HG03175 (cell line): ENCODE data around the gene TMEM223.
"Not testable (repeated sequence)": the region's sequence is repeated elsewhere in the genome, so short reads cannot be mapped to it uniquely, and the experiment has no call there.

Experiments
- ATAC-seq: cut with Tn5 transposase; IDR thresholded peaks from one replicate; pipeline ENCODE4 v1.9.1; 2021; ENCODE audit warnings: mild to moderate bottlenecking, moderate library complexity; ENCODE audit not compliant: unreplicated experiment

The TMEM223 gene, protein sequence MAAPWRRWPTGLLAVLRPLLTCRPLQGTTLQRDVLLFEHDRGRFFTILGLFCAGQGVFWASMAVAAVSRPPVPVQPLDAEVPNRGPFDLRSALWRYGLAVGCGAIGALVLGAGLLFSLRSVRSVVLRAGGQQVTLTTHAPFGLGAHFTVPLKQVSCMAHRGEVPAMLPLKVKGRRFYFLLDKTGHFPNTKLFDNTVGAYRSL

DNA sequence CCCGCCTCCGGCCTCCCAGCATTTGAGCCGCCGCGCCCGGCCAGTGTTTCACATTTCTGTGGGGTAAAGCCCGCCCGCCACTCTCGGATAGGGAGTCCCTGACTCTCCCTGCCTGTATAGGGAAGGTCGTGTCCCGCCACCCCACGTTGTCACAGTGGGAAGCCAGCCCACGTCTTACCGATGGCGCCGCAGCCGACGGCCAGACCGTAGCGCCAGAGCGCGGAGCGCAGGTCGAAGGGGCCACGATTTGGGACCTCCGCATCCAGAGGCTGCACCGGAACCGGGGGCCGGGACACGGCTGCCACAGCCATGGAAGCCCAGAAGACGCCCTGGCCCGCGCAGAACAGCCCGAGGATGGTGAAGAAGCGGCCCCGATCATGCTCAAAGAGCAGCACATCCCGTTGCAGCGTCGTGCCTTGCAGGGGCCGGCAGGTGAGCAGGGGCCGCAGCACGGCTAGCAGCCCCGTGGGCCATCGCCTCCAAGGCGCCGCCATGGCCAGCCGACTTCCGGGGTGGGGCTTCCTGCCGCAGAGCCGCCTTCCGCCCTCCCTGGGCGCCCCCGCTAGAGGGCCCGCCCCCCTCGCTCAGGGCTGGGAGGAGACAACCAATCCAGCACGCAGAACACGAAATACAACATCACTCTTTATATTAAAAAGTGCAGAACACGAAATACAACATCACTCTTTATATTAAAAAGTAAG, at the start of gene TMEM223:
Gene TMEM223, minus strand, starts transcription at position 506 of the 701 bp plus-strand sequence. Its CDS starts 12 bp downstream, at position 494.
- ATAC-seq: peak; percentile 74

DNA sequence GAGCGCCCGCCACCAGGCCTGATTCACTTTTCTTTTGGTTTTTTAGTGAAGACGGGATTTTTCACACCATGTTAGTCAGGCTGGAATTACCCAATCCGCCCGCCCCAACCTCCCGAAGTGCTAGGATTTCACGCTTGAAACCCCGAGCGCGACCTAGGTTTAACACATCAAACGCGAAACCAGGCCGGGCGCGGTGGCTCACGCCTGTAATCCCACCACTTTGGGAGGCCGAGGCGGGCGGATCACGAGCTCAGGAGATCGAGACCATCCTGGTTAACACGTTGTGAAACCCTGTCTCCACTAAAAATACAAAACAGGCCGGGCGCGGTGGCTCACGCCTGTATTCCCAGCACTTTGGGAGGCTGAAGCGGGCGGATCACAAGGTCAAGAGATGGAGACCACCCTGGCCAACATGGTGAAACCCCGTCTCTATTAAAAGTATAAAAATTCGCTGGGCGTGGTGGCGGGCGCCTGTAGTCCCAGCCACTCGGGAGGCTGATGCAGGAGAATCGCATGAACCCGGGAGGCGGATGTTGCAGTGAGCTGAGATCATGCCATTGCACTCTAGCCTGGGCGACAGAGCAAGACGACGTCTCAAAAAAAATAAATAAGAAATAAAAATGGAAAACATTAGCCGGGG, 49.0 kb upstream of the TMEM223 start:
- not testable (repeated sequence) for ATAC-seq

DNA sequence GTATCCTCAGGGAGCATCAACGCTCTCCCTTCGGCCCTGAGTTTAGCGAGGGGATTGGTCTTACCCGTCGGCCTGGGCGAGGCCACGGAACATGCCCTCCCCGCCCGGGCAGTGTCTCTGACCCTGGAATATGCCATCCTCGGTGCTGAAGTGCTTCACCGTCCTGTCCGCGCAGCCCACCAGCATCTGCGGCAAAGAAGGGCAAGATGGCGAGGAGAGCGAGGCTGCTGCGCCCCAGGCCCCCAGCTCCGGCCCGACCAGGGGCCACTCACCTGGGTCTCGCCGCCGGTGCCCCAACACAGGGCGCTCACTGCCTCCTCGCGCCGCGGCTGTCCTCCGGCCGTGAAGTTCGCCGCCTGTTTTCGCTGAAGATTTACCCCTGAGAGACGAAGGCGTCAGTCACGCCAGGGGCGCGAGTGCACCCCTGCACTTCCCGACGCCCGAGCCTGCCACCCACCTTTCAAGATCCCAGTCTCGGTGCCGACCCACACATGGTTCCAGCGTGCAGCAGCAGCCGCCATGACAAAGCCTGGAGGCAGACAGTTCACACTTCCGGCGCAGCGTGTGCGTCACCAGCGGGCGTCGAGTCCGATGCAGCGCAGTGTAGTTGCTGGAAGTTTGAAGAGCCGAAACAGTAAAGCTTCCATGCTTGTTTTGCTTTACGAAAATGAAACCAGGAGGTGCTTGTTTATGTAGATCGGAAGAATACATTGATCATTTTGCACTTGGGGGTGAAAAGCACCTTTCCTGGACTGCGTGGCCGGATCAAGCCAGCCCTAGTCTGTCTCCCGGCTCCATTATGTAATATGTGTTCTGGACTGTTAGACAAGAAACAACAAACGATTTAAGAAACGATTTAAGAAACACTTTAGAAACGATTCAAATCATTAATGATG, 47.5 kb upstream of the TMEM223 start, which contains the start of gene WDR74:
Gene WDR74, minus strand, starts transcription at position 541 of the 896 bp plus-strand sequence. Its CDS starts 20 bp downstream, at position 521.
- peak; percentile 40 for ATAC-seq

DNA sequence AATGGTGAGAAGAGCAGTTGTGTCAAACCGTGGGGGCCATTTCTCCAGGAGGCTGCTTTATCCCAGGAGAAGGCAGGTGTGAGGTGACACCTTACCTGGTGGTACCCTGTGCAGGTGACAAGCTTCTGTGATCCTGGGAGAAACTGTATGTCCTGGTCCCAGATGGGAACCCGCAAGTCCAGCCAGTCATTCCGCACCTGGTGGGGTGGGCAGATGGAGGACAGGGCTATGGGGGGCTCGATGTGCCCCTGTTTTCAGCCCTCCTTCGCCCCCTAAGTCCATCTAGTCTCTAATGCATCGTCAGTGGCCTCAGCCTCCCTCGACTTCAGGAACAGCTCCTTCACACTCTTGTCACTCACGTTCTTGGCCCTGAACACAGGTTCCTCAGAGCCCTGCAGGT, 43.5 kb upstream of the TMEM223 start:
- ATAC-seq: no peak

DNA sequence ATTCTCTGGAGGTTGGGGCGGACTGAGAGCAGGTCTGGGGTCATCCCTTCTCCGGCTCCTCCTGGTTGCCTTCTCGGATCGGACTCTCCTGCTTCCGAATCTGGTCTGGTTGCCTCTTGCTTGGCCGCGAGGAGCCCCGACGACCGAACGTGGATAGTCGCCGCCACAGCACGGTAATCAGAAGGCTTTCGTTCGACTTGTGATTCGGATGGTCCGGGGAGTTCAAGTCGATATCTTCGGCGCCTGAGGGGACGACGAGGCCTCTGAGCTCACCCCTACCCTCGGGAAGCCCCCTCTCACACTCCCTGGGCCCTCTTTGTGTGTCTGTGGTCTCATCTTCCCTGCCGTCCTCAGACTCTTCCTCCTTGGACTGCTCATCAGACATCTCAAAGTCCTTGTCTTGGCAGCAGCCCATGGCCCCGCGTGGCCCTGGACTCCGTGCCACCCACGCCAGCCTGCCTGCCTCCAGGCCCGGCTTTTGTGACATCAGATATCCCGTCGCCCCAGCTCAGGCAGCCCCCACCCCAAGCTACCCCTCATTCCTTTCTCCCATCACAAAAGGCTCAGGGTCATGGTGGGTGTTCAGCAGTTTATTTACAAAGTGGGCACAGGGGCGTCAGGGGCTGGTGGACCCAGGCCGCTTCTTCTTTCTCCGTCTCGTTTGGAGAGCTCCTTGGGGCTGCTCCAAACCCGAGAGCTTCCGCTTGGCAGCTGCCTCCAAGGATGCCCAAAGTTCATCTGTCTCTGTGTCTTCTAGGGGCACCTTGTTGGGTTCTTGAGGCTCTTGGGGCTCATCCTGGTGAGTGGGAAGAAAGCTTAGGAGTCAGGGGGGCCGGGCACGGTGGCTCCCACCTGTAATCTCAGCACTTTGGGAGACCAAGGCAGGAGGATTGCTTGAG, 40.8 kb upstream of the TMEM223 start, which contains the start of gene TEX54:
Gene TEX54, minus strand, starts transcription at position 506 of the 899 bp plus-strand sequence.
- peak; percentile 22 for ATAC-seq

DNA sequence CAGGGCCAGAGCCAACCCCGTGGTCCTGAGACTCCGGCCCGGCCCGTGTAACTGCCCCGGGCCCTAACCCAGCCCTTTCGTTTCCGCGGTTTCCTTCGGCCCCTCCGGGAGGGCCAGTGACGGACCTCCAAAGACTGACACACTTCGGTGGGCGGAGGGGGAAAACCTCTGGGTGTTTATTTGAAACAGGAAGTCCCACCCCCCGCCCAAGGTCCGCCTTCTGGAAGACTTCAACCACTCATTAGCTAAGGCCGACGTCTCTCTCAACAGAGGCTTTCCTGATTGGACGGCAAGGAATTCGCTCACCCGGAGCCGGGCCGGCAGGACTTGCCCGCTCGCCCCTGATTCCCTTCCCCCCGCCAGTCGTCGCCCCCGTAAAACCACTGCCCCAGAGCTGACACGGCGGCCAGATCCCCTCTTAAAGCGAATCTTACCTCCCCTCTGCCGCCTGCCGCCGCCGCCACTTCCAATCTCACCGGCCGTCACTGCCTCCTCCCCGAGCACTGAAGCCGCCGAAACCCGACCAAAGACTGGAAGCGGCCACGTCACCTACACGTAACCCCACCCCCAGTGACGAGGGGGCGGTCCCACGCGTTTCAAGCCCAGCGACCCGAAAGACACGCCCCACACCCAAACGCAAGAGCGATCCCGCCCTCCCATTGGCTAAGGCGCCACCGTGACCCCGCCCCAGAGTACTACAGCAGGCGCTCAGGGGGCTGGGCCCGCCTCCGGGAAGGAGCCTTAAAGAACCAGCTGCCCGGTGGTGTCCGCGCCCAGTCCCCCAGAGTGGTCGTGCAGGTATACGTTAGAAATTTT, 39.9 kb upstream of the TMEM223 start, which contains the start of gene STX5:
Gene STX5, minus strand, starts transcription at position 532 of the 816 bp plus-strand sequence. CDS start 808 bp downstream, outside the sequence.
- peak; percentile 86 for ATAC-seq

DNA sequence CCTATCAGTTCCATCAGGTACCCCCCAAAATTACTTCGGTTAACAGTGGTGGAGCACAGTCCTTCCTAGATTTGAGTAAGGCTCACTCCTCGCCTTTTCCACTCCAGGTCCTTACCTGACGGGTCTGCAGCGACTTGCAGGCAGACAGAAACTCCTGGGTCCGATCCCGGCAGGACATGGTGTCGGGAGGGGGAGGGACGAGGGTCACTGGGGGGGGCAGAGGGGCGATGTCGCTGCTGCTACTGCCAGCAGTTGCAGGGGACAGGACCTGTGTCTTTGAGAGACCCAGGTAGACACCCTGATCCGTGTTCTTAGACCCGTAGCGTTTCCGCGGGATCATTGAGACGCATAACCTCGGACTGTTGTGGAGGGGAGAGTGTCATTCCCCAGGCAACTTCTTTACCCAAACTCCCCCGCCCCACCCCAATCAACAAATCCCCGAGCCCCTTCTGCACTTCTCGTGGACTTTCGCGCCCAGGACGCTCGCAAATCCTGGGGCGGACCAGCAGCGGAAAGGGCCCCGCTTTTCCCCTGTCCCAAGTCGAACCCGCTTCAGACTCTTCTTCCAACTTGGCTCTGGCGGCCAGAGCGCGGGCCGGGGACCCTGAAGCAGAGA, 39.2 kb upstream of the TMEM223 start:
- no peak for ATAC-seq

DNA sequence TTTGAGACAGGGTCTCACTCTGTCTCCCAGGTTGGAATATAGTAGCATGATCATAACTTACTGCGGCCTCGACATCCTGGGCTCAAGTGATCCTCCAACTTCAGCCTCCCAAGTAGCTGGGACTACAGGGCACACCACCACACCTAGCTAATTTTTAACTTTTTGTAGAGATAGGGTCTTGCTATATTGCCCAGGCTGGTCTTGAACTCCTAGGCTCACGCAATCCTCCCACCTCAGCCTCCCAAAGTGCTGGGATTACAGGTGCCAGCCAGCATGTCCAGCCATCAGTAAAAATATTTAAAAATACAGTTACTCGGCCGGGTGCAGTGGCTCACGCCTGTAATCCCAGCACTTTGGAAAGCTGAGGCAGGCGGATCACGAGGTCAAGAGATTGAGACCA, 36.3 kb upstream of the TMEM223 start:
- not testable (repeated sequence) for ATAC-seq

DNA sequence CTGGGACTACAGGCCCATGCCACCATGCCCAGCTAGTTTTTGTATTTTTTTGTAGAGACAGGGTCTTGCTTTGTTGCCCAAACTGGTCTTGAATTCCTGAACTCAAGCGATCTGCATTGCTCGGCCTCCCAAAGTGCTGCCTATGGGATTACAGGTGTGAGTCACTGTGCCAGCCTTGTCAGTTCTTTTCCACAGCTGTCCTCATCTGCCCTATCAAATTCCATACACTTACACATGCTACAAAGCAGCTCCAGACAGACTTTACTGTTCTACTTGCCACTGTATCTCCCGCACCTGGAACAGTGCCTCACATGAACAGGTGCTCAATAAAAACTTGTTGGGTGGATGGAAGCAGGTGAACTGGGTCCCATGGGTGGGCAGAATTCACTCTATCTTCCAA, 31.9 kb upstream of the TMEM223 start:
- no peak for ATAC-seq

DNA sequence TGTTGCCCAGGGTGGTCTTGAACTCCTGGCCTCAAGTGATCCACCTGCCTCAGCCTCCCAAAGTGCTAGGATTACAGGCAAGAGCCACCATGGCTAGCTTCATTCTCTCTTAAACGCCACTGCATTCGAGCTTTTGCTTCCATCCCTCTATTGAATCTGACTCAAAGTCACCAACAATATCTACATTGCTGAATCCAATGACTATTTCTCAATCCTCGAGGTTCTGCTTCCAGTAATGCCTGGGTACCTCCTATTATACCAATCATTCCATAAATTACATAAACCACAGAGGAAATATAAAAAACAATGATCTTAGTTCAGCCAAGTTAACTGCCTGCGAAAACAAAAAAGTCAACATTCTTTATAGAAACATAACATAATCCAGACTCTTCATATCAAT, 25.3 kb upstream of the TMEM223 start:
- no peak for ATAC-seq

DNA sequence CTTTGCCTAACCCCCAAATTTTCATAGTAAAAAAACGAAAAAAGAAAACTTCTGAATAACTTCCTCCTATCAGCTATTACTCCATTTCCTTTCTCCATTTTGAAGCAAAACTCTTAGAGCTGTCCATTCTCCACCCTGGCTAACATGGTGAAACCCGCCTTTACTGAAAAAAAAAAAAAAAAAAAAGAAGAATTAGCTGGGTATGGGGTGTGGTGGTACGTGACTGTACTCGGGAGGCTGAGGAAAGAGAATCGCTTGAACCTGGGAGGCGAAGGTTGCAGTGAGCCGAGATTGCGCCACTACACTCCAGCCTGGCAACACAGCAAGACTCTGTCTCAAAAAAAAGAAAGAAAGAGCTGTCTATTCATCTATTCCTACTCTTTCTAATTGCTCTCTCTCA, 24.8 kb upstream of the TMEM223 start:
- no peak for ATAC-seq

DNA sequence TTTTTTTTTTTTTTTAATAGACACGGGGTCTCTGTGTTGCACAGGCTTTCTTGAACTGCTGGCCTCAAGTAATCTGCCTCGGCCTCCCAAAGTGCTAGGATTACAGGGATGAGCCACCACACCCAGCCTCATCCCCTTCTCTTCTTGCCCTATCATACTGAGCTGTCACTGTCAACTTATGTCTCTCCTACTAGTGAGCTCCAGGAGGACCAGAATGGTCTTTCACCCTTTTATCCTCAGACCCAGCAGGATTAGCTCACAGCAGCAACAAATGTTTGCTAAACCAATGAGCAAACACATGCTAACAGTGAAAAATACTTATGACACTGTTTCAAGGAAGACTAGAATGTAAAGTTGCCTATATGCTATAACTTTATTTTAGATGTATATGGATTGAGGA, 19.9 kb upstream of the TMEM223 start:
- no peak for ATAC-seq

DNA sequence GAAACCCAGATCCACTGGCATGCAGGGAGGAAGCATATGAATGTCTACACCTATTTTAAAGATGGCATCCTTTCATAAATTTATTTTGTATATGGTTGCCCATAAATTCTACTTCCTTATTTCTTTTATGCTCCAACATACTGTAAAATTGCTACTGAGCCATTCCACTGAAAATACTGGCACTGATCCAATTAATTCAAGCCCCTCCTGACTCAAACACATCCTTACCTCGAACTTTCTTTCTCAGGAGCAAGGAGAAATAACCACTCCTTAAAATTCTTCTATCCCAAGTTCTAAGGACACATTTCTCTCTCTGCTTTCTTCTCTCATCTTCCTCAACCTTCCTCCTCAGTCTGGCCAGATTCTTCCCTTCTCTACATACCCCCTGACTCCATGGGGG, 18.9 kb upstream of the TMEM223 start:
- ATAC-seq: no peak

DNA sequence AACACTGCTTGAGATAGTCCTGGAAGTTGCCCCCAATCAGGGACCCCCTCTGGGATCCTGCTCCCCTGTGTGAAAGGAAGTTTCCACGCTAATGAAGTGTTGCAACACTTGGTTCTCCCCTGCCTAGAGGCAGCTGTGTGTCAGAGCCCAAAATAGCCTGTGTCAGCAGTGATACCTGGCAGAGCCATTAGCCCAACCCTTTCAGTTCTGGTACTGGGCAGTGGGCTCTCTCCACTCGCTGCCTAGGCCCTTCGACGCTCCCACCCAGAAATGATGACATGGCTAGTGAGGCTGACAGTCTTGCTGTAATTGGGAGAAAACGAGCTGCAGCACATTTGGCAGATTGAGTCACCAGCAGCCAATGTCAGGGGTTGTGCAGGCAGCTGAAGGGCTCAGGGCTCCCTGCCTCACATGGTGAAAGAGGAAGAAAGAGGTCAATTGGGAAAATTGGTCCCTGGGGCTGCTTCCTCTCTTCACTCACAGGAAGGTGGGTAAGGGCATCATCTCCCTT, 14.9 kb upstream of the TMEM223 start:
- ATAC-seq: no peak

DNA sequence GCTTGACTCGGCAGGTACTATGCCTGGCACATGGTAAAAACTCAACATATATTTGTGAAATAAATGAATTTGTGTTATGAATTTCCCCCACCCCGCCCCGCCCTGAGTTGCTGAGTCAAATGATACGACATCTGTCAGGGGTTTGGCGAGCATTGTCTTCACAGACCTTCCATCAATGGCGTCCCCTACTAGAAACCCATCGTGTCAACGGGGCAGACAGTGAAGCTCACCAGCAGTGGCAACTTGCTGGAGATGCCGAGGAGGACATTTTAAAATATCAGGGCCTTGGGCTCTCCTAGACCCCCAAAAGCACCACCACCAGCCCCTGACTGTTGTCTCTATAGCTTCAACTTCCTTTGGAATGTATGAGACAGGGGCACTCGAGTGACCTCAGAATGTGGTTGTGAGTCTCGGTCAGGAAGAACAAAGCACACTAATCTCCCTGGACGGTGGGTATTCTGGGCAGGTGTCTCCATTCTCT, 14.2 kb upstream of the TMEM223 start:
- ATAC-seq: no peak

DNA sequence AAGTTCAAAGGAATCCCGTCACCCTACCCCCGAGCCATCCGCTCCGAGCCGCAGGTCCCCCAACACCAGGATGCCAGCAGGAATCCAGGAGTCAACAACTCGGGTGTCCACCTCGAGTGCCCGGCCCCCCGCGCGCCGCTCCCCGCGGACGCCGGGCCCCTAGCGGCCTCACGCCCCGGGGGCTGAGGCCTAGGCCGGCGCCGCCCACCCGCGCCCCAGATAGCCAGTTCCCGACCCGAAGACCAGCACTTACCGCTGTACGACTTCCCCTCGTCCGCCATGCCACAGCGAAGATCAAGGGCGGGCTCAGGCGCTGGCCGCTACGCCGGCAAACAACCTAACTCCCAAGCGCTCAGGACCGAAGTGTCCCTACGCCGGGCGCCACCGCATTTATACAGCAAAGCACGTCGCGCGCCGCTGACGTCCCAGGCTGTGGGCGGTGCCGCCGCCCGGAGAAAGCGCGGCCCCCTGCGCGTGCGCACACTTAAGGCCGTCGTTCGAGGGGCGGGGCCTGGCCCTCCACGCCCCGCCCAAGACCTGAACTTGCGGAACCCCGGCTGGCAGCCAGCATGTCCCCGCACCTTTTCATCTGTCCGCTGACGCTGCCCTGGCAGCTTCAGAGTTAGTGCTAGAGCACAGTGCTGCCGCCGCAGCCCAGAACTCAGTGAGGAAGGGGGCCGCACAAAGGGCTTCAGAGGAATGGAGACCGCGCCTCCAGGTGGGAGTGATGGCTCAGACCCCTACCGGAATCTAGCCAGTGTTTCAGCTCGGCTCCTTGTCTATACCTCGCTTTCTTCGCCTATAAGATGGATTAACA, 13.5 kb upstream of the TMEM223 start, which contains the start of gene NXF1:
Gene NXF1, minus strand, starts transcription at position 365 of the 817 bp plus-strand sequence. Its CDS starts 84 bp downstream, at position 281.
- peak; percentile 82 for ATAC-seq
